IPS-15b (cell line): ENCODE data around the gene ATG2A.

Experiments used
- H3K27me3 ChIP-seq: one replicate; pipeline ENCODE4 v1.6.1; 2013; ENCODE audit warnings: low read length; ENCODE audit not compliant: control insufficient read depth, insufficient read depth
- H3K36me3 ChIP-seq: one replicate; pipeline ENCODE4 v1.6.1; 2013; ENCODE audit warnings: low read length; ENCODE audit not compliant: control insufficient read depth, insufficient read depth
- H3K4me1 ChIP-seq: one replicate; pipeline ENCODE4 v1.6.1; 2013; ENCODE audit warnings: mild to moderate bottlenecking, low read length; ENCODE audit not compliant: control insufficient read depth, insufficient read depth
- H3K4me3 ChIP-seq: one replicate; pipeline ENCODE4 v1.5.1; 2013; ENCODE audit warnings: low read depth, low read length
- H3K9ac ChIP-seq: one replicate; pipeline ENCODE4 v1.6.1; 2013; ENCODE audit warnings: low read depth, mild to moderate bottlenecking, low read length
- H3K9me3 ChIP-seq: one replicate; pipeline ENCODE4 v1.6.1; 2013; ENCODE audit warnings: mild to moderate bottlenecking, low read length; ENCODE audit not compliant: control insufficient read depth, insufficient read depth

Gene ATG2A

DNA sequence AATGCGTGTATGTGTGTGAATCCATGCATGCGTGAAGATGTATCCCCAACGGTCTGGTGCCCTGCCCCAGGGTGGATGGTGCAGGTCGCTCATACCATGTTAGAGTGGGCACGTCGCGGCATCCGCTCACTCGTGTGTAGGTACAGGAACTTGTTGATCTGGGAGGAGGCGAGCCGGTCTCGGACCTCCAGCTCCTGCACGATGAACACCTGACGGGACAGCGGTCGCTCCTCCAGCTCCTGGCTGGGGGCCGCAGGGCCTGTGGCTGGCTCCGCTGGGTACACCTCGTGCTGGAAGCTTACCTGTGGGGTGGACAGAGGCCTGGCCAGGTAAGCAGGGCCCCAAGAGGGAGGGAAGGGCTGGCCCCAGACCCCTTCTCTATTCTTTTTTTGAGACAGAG is 18.5 kb downstream of the ATG2A start:
- no peak overlapping the region for H3K4me3 ChIP-seq
- H3K9ac ChIP-seq = no peak overlapping the region
- no peaks in the 10 kb centered on the region for H3K9me3 ChIP-seq
- no peaks in the 10 kb centered on the region for H3K27me3 ChIP-seq
- peaks cover 41% of the 10 kb centered on the region for H3K36me3 ChIP-seq
- no peaks in the 10 kb centered on the region for H3K4me1 ChIP-seq

GRCh38 chr11:64898076-64898445 is 18.9 kb downstream of the ATG2A start:
- Histone ChIP-seq H3K36me3 (peaks cover 40% of the 10 kb centered on the region), H3K9ac (no peak overlapping the region)

DNA sequence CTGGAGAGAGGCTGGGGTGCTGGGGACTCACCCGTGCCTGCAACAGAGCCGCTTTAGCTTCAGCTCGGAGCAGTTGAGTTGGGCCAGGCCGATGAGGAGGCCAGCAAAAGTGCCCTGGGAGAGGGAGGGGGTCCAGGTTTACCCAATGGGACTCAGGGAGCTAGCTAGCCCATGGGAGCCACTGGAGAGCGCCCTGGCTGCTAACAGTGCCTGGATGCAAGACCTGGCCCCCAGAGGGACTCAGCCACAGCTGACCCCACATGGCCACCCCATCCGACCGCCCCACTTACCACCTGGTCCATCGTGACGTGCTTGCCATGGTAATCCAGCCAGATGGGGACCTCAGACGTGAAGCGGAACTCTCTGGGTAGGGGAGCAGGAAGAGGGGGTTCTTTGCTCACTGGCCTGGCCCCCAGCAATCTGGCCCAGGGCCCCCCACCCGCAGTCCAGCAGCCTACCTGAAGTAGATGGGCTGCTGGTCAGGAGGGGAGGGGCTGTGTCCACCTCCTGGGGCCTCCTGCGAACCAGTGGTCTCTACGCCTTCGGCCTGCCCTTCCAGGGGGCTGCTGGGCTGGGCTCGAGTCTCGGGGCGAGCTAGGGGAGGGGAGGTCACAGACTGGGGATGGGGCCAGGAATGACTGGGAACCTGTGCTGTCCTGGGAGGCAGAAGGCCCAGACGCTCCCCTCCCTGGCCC is 19.5 kb downstream of the ATG2A start:
- Histone ChIP-seq H3K9ac (no peak overlapping the region), H3K4me3 (no peak overlapping the region), H3K36me3 (peaks cover 37% of the 10 kb centered on the region), H3K27me3 (no peaks in the 10 kb centered on the region), H3K4me1 (no peaks in the 10 kb centered on the region), H3K9me3 (no peaks in the 10 kb centered on the region)

More at GRCh38 chr11:64898076-64898445, 18.9 kb downstream of the ATG2A start:
- no peak overlapping the region for H3K4me3 ChIP-seq
- no peaks in the 10 kb centered on the region for H3K27me3 ChIP-seq
- no peaks in the 10 kb centered on the region for H3K9me3 ChIP-seq
- H3K4me1 ChIP-seq = no peaks in the 10 kb centered on the region

DNA sequence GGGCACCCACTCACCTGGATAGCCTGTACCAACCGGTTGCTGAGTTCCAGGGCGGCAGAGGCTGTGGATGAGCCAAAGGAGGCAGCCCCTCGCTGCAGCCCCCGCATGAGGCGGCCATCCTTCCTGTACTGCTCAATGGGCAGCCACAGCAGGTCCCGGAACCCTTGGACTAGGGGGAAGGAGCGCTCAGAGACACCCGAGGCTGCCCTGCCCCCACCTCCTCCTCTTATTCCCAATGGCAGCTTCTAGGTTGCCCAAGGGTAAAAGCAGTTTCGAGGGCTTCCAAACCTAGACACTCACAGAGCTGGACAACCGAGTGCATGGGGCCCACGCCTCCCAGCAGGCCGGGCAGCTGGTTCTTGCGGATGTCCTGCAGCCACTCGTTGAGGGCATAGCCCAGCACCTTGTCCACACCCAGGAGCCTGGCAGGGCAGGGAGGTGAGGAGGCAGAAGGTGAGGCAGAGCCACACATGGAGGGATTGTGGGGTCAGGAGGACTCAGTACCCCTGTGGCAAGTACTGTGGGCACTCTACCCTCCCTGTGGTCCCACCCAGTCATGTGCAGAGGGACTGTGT is 20.5 kb downstream of the ATG2A start:
- Histone ChIP-seq H3K9ac (no peak overlapping the region), H3K4me3 (no peak overlapping the region), H3K9me3 (no peaks in the 10 kb centered on the region), H3K4me1 (no peaks in the 10 kb centered on the region), H3K36me3 (peaks cover 29% of the 10 kb centered on the region), H3K27me3 (no peaks in the 10 kb centered on the region)

DNA sequence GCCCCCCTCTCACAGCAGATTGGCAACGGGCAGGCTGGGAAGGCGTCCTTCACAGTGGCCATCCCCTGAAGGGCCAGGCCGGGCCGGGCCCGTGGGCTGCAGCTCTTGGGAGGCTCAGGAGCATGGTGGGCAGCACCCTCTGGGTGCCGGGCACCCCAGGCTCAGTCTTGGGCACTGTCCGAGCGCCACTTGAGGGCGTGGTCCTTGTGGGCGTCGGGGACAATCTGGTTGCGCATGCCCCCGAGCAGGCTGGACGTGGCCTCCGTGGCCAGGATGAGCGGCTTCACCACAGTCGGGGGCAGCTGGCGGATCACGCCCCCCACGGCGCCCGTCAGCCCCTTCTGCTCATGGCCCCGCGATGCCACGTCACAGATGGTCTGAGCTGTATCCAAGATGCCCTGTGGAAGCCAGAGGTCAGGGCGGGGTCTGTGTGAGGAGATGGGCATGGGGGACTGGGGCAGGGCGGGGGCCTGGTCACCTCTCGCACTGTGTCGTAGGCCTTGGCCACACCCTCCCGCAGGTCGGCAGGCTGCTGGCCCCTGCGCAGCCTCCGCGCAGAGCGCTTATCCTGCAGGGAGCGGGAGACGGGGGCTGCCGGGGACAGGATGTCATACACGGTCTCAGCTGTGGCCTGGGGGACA is 22.1 kb downstream of the ATG2A start:
- H3K27me3 ChIP-seq = no peaks in the 10 kb centered on the region
- no peaks in the 10 kb centered on the region for H3K9me3 ChIP-seq
- H3K4me1 ChIP-seq = no peaks in the 10 kb centered on the region
- no peak overlapping the region for H3K4me3 ChIP-seq
- peaks cover 20% of the 10 kb centered on the region for H3K36me3 ChIP-seq
- H3K9ac ChIP-seq = no peak overlapping the region

DNA sequence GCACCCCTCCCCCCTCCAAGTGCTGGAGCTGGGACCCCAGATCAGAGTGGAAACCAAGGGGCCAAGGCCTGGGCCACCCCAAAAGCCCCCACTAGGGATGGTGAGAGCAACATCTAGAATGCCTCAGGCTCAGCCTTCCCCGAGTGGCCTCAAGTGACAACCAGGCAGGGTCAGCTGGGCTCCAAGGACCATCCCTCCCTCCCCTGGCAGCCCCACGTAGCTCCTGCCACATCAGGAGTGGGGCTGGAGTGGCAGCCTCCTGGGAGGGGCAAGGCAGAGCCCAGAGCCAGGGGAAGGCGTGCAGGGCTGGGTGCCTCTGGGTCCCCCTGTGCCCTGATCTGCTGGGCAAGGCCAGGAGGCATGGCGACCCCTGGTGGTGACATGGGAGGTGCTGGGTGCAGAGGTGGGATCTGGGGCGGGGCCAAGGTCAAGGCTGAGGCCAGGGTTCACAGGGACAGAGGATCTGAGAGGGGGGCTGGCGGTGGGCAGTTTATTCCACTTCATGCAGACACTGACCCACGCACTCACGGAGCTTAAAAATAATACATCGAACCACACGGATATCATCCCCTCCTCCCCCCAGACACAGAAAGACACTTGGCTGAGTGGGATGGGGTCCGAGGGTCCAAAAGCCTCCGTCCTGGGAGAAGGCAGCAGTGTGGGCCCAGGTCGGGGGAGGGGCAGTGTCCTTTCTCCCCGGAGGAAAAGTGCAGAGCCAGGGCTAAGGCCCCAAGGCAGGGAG is 22.8 kb downstream of the ATG2A start:
- Histone ChIP-seq H3K4me1 (no peaks in the 10 kb centered on the region), H3K4me3 (no peak overlapping the region), H3K9ac (no peak overlapping the region), H3K36me3 (peaks cover 19% of the 10 kb centered on the region), H3K27me3 (no peaks in the 10 kb centered on the region), H3K9me3 (no peaks in the 10 kb centered on the region)

- Histone ChIP-seq H3K27me3 (no peaks in the 10 kb centered on the region), H3K9me3 (no peaks in the 10 kb centered on the region), H3K36me3 (peaks cover 18% of the 10 kb centered on the region), H3K9ac (no peak overlapping the region), H3K4me1 (no peaks in the 10 kb centered on the region), H3K4me3 (no peak overlapping the region)
Measured at GRCh38 chr11:64893194-64894069, 23.6 kb downstream of the ATG2A start.

DNA sequence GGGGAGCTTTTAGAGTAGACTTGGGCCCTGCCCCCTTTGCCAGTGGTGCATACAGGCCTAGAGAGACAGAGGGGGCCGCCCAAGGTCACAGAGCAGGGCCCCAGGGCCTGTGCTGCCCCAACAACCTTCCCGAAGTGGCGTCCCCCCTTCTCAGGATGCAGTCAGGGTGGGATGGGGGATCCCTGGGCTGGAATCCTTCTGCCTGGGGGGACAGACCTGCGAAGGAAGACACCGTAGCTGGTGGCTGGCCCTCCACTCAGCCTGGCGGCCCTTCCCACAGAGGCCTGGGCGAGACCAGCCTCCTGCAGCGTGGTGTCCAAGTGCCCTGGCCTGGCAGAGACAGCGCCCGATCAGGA is 24.2 kb downstream of the ATG2A start:
- Histone ChIP-seq H3K36me3 (peaks cover 15% of the 10 kb centered on the region), H3K9me3 (no peaks in the 10 kb centered on the region), H3K9ac (no peak overlapping the region), H3K4me3 (no peak overlapping the region), H3K4me1 (no peaks in the 10 kb centered on the region), H3K27me3 (no peaks in the 10 kb centered on the region)

DNA sequence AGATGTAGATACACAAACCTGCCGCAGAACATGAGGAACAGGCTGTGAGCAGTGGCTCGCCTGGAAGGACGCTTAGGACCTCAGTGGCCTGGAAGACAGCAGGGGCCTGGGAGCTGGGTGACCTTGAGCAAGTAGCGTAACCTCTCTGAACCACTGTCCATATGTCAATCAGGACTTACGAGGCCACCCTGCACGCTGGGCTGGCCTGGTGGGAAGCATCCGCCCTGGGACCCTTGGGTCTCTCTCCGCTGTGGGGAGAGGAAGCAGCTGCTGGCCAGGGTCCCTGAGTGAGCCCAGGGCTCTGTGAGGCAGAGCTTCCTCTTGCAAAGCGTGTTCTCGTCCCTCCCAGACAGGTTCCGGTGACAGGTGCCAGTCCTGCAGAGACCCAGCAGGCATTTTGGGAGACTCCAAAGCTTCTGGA is 24.6 kb downstream of the ATG2A start:
- Histone ChIP-seq H3K27me3 (no peaks in the 10 kb centered on the region), H3K9ac (no peak overlapping the region), H3K9me3 (no peaks in the 10 kb centered on the region), H3K4me3 (no peak overlapping the region), H3K4me1 (peaks cover 2% of the 10 kb centered on the region), H3K36me3 (peaks cover 11% of the 10 kb centered on the region)

DNA sequence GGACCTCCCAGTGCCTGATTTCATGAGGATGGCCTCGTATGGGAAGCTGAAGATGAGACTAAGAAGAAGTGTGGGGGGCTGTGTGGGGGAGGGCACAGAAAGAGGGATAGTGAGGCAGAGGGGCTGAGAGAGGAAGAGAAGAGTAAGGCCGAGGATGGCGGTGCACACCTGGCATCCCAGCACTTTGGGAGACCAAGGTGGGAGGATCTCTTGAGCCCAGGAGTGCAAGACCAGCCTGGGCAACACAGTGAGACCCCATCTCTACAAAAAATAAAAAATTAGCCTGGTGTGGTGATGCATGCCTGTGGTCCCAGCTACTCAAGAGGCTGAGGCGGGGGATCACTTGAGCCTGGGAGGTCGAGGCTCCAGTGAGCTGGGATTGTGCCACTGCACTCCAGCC is 25.1 kb downstream of the ATG2A start:
- Histone ChIP-seq H3K27me3 (no peaks in the 10 kb centered on the region), H3K4me1 (peaks cover 5% of the 10 kb centered on the region), H3K4me3 (no peak overlapping the region), H3K36me3 (peaks cover 7% of the 10 kb centered on the region), H3K9ac (no peak overlapping the region), H3K9me3 (no peaks in the 10 kb centered on the region)

- Histone ChIP-seq H3K9me3 (no peaks in the 10 kb centered on the region), H3K4me3 (no peak overlapping the region), H3K9ac (no peak overlapping the region)
Measured at GRCh38 chr11:64891215-64891848, 25.7 kb downstream of the ATG2A start.

More at GRCh38 chr11:64891215-64891848, 25.7 kb downstream of the ATG2A start:
- Histone ChIP-seq H3K27me3 (no peaks in the 10 kb centered on the region), H3K4me1 (peaks cover 5% of the 10 kb centered on the region), H3K36me3 (peaks cover 7% of the 10 kb centered on the region)
